Neuron (in vitro differentiated cells): ENCODE data around the gene AEBP1.

Experiments
- H2AFZ ChIP-seq: one replicate; pipeline ENCODE4 v1.6.1; 2013; ENCODE audit warnings: low read depth, mild to moderate bottlenecking, inconsistent platforms, low read length, moderate library complexity
- H3K27me3 ChIP-seq: one replicate; pipeline ENCODE4 v1.6.1; 2013; ENCODE audit warnings: low read length; ENCODE audit not compliant: insufficient read depth
- H3K36me3 ChIP-seq: one replicate; pipeline ENCODE4 v1.6.1; 2013; ENCODE audit warnings: low read length; ENCODE audit not compliant: insufficient read depth
- H3K4me1 ChIP-seq: one replicate; pipeline ENCODE4 v1.6.1; 2013; ENCODE audit warnings: low read length; ENCODE audit not compliant: insufficient read depth
- H3K4me3 ChIP-seq: 2 replicates; pipeline ENCODE4 v1.5.1; 2013; ENCODE audit warnings: mild to moderate bottlenecking, low read length, moderate library complexity
- H3K9me3 ChIP-seq: one replicate; pipeline ENCODE4 v1.6.1; 2013; ENCODE audit warnings: low read length

AEBP1 gene

DNA sequence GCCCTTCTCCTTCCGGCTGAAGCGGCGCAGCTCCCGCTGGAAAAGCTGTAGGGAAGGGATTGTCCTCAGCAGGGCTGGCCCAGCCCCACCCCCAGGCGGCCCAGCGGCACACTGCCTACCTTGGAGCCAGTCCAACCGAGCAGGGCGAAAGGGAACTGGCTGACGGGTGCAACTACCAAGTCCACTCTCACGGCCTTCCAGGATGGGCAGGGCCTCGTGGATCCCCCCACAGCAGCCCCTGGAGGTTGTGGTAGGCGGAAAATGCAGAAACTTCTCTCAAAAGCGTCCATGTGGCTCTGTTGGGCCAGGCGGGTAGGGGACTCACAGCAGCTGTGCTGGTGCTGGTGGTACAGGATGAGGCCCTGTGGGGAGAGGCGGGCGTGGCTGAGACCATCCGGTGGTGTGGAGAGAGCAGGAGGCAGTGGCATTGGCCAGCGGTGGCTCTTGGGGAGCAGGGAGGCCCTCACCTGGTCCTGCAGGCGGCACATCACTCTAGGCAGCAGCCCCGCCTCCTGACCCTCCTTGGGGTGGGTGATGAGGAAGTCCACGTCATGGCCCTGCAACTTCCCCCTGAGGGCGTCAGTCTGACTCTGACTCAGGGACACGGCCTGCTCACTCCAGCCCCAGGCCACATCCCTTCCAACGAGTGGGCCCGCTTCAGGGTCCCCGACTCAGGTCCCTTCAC is 30.3 kb upstream of the AEBP1 start:
- H3K9me3 ChIP-seq, result no peaks in the 10 kb centered on the region
- no peak overlapping the region for H2AFZ ChIP-seq
- peaks cover 35% of the 10 kb centered on the region for H3K36me3 ChIP-seq
- no peaks in the 10 kb centered on the region for H3K27me3 ChIP-seq
- no peak overlapping the region for H3K4me3 ChIP-seq
- no peaks in the 10 kb centered on the region for H3K4me1 ChIP-seq

DNA sequence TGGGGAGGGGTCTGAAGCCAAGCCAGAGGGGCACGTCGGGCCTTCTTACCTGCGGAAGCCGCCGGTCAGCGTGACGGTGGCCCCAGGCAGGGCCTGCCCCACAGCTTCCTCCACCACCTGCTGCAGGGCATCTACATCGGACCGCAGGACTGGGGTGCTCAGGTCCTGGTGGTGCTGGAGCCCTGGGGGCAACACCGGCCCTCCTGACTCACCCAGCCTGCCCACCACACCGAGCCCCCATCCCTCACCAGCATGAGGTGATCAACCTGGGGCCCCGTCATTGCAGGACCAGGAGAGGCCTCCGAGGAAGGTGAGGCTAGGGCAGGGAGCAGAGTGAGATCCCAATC is 29.8 kb upstream of the AEBP1 start:
- Histone ChIP-seq H3K36me3 (peaks cover 38% of the 10 kb centered on the region), H3K9me3 (no peaks in the 10 kb centered on the region), H3K4me1 (no peaks in the 10 kb centered on the region), H3K4me3 (no peak overlapping the region), H3K27me3 (no peaks in the 10 kb centered on the region), H2AFZ (no peak overlapping the region)

DNA sequence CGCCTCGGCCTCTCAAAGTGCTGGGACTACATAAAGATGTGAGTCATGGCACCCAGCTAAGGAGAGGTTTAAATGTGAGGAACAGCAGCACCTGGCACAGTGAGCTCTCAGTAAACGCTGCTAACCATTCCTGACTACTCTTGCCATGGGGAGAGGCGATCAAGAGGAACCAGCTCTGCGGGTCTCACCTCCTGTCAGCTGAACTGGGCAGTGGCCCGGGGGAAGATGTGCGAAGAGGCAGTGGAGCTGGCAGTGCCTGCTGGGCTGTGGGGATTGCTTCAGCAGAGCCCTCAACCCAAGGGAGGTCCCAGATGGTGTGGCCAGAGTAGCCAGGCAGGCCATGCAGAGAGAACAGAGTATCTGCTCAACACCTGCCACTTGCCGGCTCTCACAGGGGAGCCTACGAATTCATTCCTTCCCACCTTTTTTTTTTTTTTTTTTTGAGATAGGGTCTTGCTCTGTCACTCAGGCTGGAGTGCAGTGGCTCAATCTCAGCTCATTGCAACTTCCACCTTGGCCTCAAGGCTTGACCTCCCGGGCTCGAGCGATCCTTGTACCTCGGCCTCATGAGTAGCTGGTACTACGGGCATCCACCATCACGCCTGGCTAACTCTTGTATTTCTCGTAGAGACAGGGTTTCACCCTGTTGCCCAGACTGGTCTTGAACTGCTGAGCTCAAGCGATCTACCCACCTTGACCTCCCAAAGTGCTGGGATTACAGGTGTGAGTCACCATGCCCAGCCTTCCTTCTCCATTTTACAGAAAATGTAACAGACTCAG is 28.7 kb upstream of the AEBP1 start:
- Histone ChIP-seq H3K36me3 (peaks cover 47% of the 10 kb centered on the region), H3K4me1 (no peaks in the 10 kb centered on the region), H3K4me3 (no peak overlapping the region), H2AFZ (no peak overlapping the region), H3K9me3 (no peaks in the 10 kb centered on the region), H3K27me3 (no peaks in the 10 kb centered on the region)

DNA sequence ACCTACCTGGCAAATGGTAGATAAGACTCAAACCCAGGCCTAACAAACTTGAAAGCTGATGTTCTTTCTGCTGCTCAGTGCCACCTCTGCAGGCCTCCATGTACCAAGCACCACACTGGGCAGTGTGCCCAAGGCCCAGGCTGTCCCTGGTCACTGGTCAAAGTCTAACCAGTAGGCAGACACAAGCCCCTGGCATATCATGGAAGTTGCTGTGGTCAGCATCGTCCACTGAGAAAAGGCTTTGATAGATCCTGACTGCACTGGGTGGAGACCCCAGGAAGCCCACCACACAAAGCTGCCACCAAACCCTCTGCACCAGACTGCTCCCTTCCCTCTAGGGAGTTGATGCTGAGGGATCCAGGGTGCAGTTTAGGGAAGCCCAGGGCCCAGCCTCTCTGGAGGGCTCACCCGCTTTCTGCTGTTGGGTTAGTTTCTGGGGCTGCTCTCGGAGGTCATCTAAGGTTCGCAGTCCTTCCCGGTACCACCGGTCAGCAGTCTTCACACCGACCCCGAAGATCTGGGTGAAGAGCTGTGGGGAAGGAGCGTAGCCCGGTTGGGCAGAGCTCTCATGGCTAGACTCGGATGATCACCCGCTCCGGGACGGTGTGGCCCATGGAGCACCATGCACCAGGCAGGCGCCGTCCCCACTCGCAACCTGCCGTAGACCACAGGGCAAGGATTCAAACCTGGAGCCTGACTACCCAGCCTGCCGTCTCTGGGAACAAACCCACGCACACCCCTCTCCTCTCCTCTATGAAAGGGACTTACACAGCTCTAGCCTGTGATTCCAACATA is 27.8 kb upstream of the AEBP1 start:
- no peaks in the 10 kb centered on the region for H3K9me3 ChIP-seq
- H3K4me1 ChIP-seq, result peaks cover 2% of the 10 kb centered on the region
- no peak overlapping the region for H2AFZ ChIP-seq
- H3K4me3 ChIP-seq, result no peak overlapping the region
- peaks cover 47% of the 10 kb centered on the region for H3K36me3 ChIP-seq
- H3K27me3 ChIP-seq, result no peaks in the 10 kb centered on the region

DNA sequence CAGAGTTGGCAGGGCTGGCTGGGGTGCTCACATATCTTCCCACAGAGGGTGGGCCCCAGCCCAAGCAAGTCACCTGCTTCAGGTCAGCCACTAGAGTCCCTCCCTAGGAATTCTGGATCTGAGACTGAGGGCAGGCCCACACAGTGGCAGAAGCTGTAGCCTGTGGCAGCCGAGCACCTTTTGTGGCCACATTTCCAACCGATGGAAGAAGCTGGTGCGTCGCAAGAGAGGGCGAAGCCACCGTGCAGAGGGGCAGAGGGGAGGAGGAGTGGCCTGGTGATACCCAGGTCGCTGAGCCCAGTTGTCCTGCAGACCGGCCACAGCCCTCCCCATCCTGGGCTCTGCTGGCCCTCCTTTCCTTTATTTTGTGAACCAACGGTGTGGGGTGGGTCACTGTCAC is 27.1 kb upstream of the AEBP1 start:
- H3K36me3 ChIP-seq, result peaks cover 47% of the 10 kb centered on the region
- H2AFZ ChIP-seq, result no peak overlapping the region
- no peaks in the 10 kb centered on the region for H3K9me3 ChIP-seq
- H3K27me3 ChIP-seq, result no peaks in the 10 kb centered on the region
- no peak overlapping the region for H3K4me3 ChIP-seq
- H3K4me1 ChIP-seq, result peaks cover 2% of the 10 kb centered on the region

DNA sequence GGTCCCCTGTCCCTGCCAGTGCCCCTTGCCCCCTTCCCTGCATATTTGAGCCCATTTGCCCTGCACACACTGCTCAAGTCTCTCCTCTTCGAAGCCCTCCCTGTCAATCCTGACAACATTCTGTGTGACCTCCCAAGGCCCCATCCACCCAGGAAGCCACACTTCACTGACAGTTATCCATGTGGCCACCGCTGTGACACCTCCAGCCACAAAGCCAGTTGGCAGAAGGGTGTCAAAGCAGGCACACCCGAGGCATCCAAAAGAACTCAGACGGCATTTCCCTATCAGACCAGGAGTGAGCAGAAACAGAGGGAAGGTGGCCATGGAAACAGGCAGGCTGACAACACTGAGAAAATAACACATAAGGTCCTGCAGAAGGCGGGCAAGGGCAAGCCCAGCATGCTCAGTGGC is 26.5 kb upstream of the AEBP1 start:
- Histone ChIP-seq H3K4me1 (peaks cover 2% of the 10 kb centered on the region), H3K4me3 (no peak overlapping the region), H3K9me3 (no peaks in the 10 kb centered on the region), H2AFZ (no peak overlapping the region), H3K36me3 (peaks cover 46% of the 10 kb centered on the region), H3K27me3 (no peaks in the 10 kb centered on the region)

DNA sequence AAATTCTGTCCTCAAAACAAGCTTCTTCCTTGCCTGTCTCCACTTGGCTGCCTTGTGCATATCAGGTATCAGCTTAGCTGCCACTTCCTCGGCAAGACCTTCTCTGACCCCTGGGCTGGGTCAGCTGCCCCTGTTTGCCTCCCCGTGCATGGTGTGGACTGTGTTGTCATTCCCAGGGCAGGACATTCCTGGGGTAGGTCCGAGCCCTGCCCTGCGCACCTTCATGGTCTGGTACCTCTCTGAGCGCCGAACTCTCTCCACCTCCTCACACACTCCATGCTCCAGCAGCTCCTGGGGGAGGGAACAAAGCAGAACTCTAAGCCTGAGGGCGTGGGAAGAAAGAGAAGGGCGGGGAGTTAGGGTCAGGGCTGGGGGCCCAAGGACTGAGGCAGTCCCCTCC is 25.6 kb upstream of the AEBP1 start:
- H3K9me3 ChIP-seq, result no peaks in the 10 kb centered on the region
- peaks cover 43% of the 10 kb centered on the region for H3K36me3 ChIP-seq
- no peak overlapping the region for H3K4me3 ChIP-seq
- H3K4me1 ChIP-seq, result peaks cover 2% of the 10 kb centered on the region
- H3K27me3 ChIP-seq, result peaks cover 2% of the 10 kb centered on the region
- no peak overlapping the region for H2AFZ ChIP-seq

DNA sequence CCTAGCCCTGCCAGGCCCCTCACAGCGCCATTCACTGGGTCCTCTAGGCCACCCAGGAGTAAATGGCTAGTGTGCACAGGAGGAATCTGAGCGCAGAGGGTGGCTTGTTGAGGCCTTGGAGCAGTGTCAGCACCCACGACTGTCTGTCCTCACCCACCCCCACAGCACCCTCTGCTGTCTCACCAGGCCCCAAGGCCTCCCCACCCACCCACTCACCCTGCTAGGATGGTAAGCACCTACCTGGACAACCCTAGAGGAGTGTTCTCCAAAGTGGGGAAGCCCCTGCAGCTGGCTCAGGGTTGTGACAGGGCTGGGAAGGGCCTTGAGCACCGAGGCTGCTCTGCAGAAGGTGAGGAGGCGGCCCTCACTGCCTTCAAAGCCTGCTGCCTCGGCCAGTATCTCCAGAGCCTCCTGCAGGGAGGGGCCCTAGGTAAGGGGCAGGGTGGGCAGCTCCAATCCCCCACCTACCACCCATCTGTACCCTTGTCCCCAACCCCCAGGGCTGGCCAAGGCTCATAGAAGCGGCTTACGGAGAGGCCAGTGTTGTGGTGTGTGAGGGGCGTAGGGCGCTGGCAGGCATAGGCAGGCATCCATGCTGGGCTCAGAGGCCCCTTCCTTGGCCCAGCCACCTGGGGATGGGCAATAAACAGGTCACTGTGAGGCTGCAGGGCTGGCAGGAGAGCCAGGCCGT is 24.7 kb upstream of the AEBP1 start:
- H2AFZ ChIP-seq, result no peak overlapping the region
- H3K36me3 ChIP-seq, result peaks cover 41% of the 10 kb centered on the region
- peaks cover 7% of the 10 kb centered on the region for H3K27me3 ChIP-seq
- H3K9me3 ChIP-seq, result no peaks in the 10 kb centered on the region
- peaks cover 2% of the 10 kb centered on the region for H3K4me1 ChIP-seq
- no peak overlapping the region for H3K4me3 ChIP-seq

DNA sequence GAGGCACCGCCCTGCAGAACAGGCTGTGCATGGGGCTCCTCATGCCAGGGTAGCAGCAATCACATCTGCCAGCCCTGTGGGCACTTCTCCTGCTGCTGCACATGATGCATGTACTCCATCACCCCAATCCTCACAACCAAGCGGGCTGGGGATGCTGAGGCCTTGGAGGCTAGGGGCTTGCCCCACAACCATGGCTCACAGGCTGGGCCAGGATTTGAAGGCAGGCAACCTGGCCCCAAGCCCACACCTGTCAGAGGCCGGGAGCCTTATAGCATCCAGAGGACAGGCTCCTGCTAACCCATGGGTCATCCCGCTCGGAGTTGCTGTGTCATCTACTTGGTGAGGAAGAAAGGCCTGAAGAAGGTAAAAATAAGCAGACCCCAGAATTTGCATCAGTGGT is 24.0 kb upstream of the AEBP1 start:
- peaks cover 2% of the 10 kb centered on the region for H3K4me1 ChIP-seq
- peaks cover 7% of the 10 kb centered on the region for H3K27me3 ChIP-seq
- no peaks in the 10 kb centered on the region for H3K9me3 ChIP-seq
- H3K36me3 ChIP-seq, result peaks cover 40% of the 10 kb centered on the region
- no peak overlapping the region for H2AFZ ChIP-seq
- H3K4me3 ChIP-seq, result no peak overlapping the region

DNA sequence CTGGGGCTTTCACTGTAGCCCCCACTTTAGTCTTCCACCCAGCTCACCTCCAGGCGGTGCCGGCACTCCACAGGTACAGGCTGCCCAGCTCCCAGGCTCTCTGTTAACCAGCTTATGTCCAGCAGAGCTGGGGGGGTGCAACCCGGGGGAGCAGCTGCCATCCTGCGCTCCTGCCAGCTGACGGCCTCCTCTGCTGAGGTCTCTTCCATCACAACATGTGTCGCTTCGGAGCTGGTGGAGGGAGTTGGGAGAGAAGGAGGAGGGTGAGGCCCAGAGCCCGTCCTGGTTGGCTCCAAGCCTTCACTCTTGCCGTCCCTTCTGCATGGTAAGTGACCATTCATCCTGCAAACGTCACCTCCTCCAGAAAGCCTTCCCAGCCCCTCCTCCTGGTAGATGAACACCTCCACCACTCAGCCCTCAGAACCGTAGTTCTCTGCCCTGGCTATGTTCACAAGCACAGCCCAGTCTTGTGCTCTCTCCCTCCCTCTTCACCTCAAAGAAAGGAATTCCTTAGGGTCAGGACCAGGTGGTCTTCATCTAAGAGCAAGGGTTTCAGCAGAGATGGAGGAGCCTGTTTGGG is 23.4 kb upstream of the AEBP1 start:
- no peaks in the 10 kb centered on the region for H3K9me3 ChIP-seq
- H3K36me3 ChIP-seq, result peaks cover 40% of the 10 kb centered on the region
- peaks cover 7% of the 10 kb centered on the region for H3K27me3 ChIP-seq
- no peak overlapping the region for H3K4me3 ChIP-seq
- H3K4me1 ChIP-seq, result peaks cover 2% of the 10 kb centered on the region
- H2AFZ ChIP-seq, result no peak overlapping the region

DNA sequence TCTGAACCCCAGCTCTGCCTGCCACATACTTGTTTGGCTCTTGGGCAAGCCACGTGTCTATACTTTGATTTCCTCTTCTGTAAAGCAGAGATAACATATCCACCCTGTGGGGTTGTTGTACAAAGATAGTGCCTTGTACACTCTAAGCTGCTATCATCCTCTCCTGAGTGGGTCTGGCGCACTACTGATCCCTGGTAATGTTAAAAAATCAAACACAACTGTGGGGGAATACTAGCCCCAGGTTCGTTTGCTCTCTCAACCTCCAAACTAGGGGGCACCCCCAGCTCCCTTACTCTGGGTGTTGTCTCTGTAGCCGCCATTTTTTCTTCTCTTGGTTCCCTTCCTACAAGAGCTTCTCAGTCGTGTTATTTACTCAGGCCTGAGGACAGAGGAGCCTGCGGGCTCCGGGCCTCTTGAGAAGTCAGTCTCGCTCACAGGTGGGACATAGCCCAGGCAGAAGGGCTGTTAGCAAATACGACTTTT is 22.8 kb upstream of the AEBP1 start:
- Histone ChIP-seq H3K27me3 (peaks cover 7% of the 10 kb centered on the region), H3K9me3 (no peaks in the 10 kb centered on the region), H3K4me3 (peak overlapping the region; percentile 99), H3K36me3 (peaks cover 36% of the 10 kb centered on the region), H3K4me1 (peaks cover 2% of the 10 kb centered on the region), H2AFZ (no peak overlapping the region)

DNA sequence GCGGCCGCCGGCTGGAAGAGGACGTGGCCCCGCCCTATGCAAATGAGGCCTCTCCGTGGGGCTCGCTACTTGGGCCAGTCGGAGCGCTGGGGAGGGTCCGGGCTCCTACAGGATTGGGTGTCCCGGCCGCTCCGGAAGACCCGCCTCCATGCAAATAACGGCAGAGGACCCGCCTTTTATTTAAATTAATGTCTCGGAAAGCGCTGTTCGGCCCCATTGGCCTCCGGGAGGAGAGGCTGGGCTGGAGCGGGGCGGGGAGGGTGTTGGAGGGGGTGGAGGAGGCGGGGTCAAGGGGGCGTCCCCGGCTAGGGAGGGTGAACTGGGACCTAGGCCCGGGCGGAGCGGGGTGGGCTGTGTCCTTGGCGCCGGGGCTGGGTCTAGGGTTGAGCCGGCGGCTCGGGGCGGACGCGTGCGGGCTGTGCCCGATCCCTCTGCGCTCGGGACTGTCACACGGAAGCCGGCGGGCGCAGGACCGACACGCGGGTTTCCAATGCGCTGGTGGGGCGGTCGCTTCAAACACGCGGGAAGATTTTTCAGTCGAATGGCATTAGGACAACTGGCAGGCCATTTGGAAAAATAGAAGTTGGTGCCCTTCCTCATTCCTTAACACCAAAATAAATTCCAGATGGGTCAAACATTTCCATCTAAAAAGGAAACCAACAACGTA is 21.5 kb upstream of the AEBP1 start:
- H3K27me3 ChIP-seq, result peaks cover 7% of the 10 kb centered on the region
- peak overlapping the region; percentile 99 for H3K4me3 ChIP-seq
- H2AFZ ChIP-seq, result peak overlapping the region; percentile 34
- peaks cover 2% of the 10 kb centered on the region for H3K4me1 ChIP-seq
- no peaks in the 10 kb centered on the region for H3K9me3 ChIP-seq
- peaks cover 23% of the 10 kb centered on the region for H3K36me3 ChIP-seq
